ENCODE measurements around the gene DDI1.

The DDI1 gene

GRCh38 chr11:104036588-104036987 is at the start of gene DDI1:
DDI1 (plus strand) TSS chr11:104036640; CDS start chr11:104036823, 183 bp downstream.
- no peak for TF ChIP-seq CTCF (IDR thresholded peaks at IDR 0.05; ENCODE audit: low read depth, low read length, missing control alignments)
- DNase-seq (ENCODE audit: extremely low read depth, low read depth): no peak

GRCh38 chr11:103987629-103988594 is 48.5 kb upstream of the DDI1 start:
- DNase-seq (ENCODE audit: extremely low read depth, low read depth): no peak
- no peak overlapping the region for H3K4me3 ChIP-seq (replicated peaks; ENCODE audit: low read depth, low read length)
- TF ChIP-seq CTCF (IDR thresholded peaks at IDR 0.05; ENCODE audit: low read depth, low read length, missing control alignments): no peak

More at GRCh38 chr11:104036588-104036987, at the start of gene DDI1:
- no peak within 1 kb of the TSS for H3K4me3 ChIP-seq (replicated peaks; ENCODE audit: low read depth, low read length)

GRCh38 chr11:103988595-103988969 is 47.9 kb upstream of the DDI1 start:
- no peak for TF ChIP-seq CTCF (IDR thresholded peaks at IDR 0.05; ENCODE audit: low read depth, low read length, missing control alignments)
- no peak overlapping the region for H3K4me3 ChIP-seq (replicated peaks; ENCODE audit: low read depth, low read length)
- DNase-seq (ENCODE audit: extremely low read depth, low read depth): no peak

- no peak overlapping the region for H3K4me3 ChIP-seq (replicated peaks; ENCODE audit: low read depth, low read length)
- DNase-seq (ENCODE audit: extremely low read depth, low read depth): no peak
- no peak for TF ChIP-seq CTCF (IDR thresholded peaks at IDR 0.05; ENCODE audit: low read depth, low read length, missing control alignments)
Observed at GRCh38 chr11:103993507-103993906, 42.9 kb upstream of the DDI1 start.

GRCh38 chr11:103994094-103994493 is 42.3 kb upstream of the DDI1 start:
- no peak for DNase-seq (ENCODE audit: extremely low read depth, low read depth)
- no peak for TF ChIP-seq CTCF (IDR thresholded peaks at IDR 0.05; ENCODE audit: low read depth, low read length, missing control alignments)
- H3K4me3 ChIP-seq (replicated peaks; ENCODE audit: low read depth, low read length): no peak overlapping the region

GRCh38 chr11:103994518-103994917 is 41.9 kb upstream of the DDI1 start:
- H3K4me3 ChIP-seq (replicated peaks; ENCODE audit: low read depth, low read length): no peak overlapping the region
- no peak for TF ChIP-seq CTCF (IDR thresholded peaks at IDR 0.05; ENCODE audit: low read depth, low read length, missing control alignments)
- no peak for DNase-seq (ENCODE audit: extremely low read depth, low read depth)
